K562 (cell line): ENCODE results near the gene BCAS1. TPM values are rescaled to one million over a fixed set of nuclear protein-coding genes. Genes with fewer than 3 reads are reported as not detected.

Experiments used
- CBFB ChIP-seq: sonication (generic); formaldehyde crosslinking; IDR thresholded peaks from 2 replicates; pipeline ENCODE4 v1.4.0; 2020; ENCODE audit warnings: mild to moderate bottlenecking, missing genetic modification reagents
- DMBX1 ChIP-seq: fragments of 250-450 bp; sonication (Bioruptor Pico); IDR thresholded peaks from 2 replicates; pipeline ENCODE4 v1.8.0; 2022; ENCODE audit warnings: inconsistent platforms, mild to moderate bottlenecking, moderate library complexity, borderline replicate concordance
- HDAC2 ChIP-seq: fragments of 450-650 bp; IDR thresholded peaks from 2 replicates; pipeline ENCODE4 v1.6.1; 2016; ENCODE audit warnings: mild to moderate bottlenecking
- HINFP ChIP-seq: fragments of 450-650 bp; conservative IDR thresholded peaks from 2 replicates; pipeline ENCODE4 v1.6.1; 2016; ENCODE audit warnings: missing genetic modification characterization, low read depth, mild to moderate bottlenecking, control low read depth, missing compliant biosample characterization
- IFI16 ChIP-seq: fragments of 250-450 bp; sonication (Bioruptor Pico); IDR thresholded peaks from 2 replicates; pipeline ENCODE4 v2.1.2; 2022; ENCODE audit warnings: mild to moderate bottlenecking, inconsistent platforms
- JUND ChIP-seq, 2 experiments: IDR thresholded peaks; 2 replicates in 1 of 2; 3 replicates in 1 of 2; pipeline ENCODE4 v1.6.1; 2011; ENCODE audit warnings: borderline replicate concordance in 2 of 2, low read depth in 2 of 2, low read length in 2 of 2, improper control_type of control experiment in 1 of 2, missing biosample characterization in 1 of 2, missing genetic modification characterization in 1 of 2, missing genetic modification reagents in 1 of 2
- MIER1 ChIP-seq: fragments of 450-650 bp; IDR thresholded peaks from 2 replicates; pipeline ENCODE4 v1.6.1; 2016; ENCODE audit warnings: antibody characterized with exemption, mild to moderate bottlenecking, low read depth
- MXD1 ChIP-seq: fragments of 250-450 bp; sonication (Bioruptor Pico); IDR thresholded peaks from 2 replicates; pipeline ENCODE4 v1.8.0; 2021; ENCODE audit warnings: borderline replicate concordance, mild to moderate bottlenecking, moderate library complexity; ENCODE audit not compliant: poor library complexity, severe bottlenecking
- POLR2H ChIP-seq: IDR thresholded peaks from 2 replicates; pipeline ENCODE4 v1.6.1; 2016; ENCODE audit warnings: missing genetic modification characterization, low read depth, mild to moderate bottlenecking, control low read depth, missing compliant biosample characterization, moderate library complexity
- POU5F1 ChIP-seq: fragments of 150-350 bp; IDR thresholded peaks from 2 replicates; pipeline ENCODE4 v1.6.1; 2014; ENCODE audit warnings: borderline replicate concordance, low read length, low read depth, mild to moderate bottlenecking; ENCODE audit not compliant: partially characterized antibody
- ZBTB8A ChIP-seq: fragments of 450-650 bp; IDR thresholded peaks from 2 replicates; pipeline ENCODE4 v1.6.1; 2018; ENCODE audit warnings: mild to moderate bottlenecking, moderate library complexity; ENCODE audit not compliant: partially characterized antibody
- ZNF280B ChIP-seq: fragments of 250-450 bp; sonication (Bioruptor Pico); IDR thresholded peaks from 2 replicates; pipeline ENCODE4 v1.5.1; 2021; ENCODE audit warnings: mild to moderate bottlenecking
- ZNF3 ChIP-seq: fragments of 250-450 bp; sonication (Bioruptor Pico); IDR thresholded peaks from 2 replicates; pipeline ENCODE4 v1.5.0; 2021; ENCODE audit warnings: mild to moderate bottlenecking, moderate library complexity
- ZNF57 ChIP-seq: fragments of 450-650 bp; formaldehyde crosslinking; IDR thresholded peaks from 2 replicates; pipeline ENCODE4 v1.4.0; 2020; ENCODE audit warnings: mild to moderate bottlenecking, moderate library complexity
- polyA plus RNA-seq, 8 experiments: library from polyadenylated mRNA; depleted of rRNA in 4 of 8; stranded (reverse) in 5 of 8; unstranded in 3 of 8; fragments of >200 nt; fragmentation: Nextera tagmentation in 2 of 8; fragmentation: Illumina TruSeq in 1 of 8; extraction: Ambion mirVana in 2 of 8; extraction: Trizol in 1 of 8; gene quantifications; 2 replicates each; pipeline versions ENCODE4 v1.2.1 to v1.2.3, GENCODE V29; 2011 to 2014; ENCODE audit warnings: inconsistent platforms in 1 of 8, missing spikeins in 1 of 8
- total RNA-seq, 7 experiments: library from RNA; depleted of rRNA in 6 of 7; stranded (reverse); fragments of >200 nt in 6 of 7; fragmentation: Illumina TruSeq in 2 of 7; extraction: Trizol in 2 of 7; gene quantifications; 2 replicates each; pipeline versions ENCODE4 v1.2.1 to v1.2.3, GENCODE V29; 2011 to 2021; ENCODE audit warnings: low replicate concordance in 1 of 7
- TF ChIP-seq, protein P1 (sequence below): sonication (generic); formaldehyde crosslinking; IDR thresholded peaks from 2 replicates; pipeline ENCODE4 v1.8.0; 2022; ENCODE audit warnings: mild to moderate bottlenecking, missing genetic modification reagents
- TF ChIP-seq, protein P2 (sequence below): fragments of 250-450 bp; sonication (Bioruptor Pico); IDR thresholded peaks from 2 replicates; pipeline ENCODE4 v1.4.0; 2020; ENCODE audit warnings: borderline replicate concordance

Gene BCAS1
- total and polyA plus RNA-seq, 9 of the 15 experiments (the other 6 are each of a cell fraction or from before 2014, with no cell fraction given), result 0.18 to 2.3 (median 0.93) TPM

DNA sequence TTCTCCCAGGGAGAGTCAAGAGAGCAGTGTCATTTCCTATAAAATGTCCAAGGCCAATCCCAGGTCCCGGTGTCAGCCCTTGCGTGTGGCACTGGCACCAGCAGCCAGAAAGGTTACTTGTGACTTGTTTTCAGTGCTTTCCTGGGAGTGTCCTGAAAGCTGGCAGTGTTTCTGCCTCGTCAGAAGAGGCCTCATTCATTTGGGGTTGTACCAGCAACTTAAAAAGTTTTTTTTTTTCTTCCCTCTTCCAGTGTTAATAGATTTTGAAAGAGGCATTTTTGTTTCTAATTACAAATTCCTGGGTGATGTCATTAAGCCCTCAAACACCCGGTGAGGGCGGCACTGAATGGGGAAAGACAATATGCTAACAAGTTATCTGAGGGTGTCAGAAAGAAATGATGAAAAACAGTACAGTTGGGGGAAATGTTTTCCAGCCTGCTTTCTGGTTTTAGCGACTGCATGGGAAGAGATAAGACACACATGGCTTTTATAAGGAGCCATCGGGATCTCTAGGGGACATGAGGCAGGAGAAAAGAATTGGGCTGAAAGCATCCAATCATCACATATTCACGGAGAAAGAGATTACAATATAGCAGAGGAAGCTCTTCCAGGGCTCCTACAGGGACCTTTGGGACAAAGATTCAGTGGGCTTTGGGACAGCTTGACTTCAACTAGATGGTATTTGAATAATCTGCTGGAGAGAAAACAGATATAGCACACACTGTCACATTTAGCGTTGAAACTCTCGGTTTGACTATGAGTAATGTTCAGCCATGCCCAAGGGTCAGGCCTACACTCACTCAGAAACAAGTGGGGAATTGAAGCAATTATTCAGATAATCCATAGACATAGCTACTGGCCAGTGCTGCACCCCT lies 153.0 kb downstream of the BCAS1 start (continued):
- no peak for TF ChIP-seq HINFP
- TF ChIP-seq, protein P1, sequence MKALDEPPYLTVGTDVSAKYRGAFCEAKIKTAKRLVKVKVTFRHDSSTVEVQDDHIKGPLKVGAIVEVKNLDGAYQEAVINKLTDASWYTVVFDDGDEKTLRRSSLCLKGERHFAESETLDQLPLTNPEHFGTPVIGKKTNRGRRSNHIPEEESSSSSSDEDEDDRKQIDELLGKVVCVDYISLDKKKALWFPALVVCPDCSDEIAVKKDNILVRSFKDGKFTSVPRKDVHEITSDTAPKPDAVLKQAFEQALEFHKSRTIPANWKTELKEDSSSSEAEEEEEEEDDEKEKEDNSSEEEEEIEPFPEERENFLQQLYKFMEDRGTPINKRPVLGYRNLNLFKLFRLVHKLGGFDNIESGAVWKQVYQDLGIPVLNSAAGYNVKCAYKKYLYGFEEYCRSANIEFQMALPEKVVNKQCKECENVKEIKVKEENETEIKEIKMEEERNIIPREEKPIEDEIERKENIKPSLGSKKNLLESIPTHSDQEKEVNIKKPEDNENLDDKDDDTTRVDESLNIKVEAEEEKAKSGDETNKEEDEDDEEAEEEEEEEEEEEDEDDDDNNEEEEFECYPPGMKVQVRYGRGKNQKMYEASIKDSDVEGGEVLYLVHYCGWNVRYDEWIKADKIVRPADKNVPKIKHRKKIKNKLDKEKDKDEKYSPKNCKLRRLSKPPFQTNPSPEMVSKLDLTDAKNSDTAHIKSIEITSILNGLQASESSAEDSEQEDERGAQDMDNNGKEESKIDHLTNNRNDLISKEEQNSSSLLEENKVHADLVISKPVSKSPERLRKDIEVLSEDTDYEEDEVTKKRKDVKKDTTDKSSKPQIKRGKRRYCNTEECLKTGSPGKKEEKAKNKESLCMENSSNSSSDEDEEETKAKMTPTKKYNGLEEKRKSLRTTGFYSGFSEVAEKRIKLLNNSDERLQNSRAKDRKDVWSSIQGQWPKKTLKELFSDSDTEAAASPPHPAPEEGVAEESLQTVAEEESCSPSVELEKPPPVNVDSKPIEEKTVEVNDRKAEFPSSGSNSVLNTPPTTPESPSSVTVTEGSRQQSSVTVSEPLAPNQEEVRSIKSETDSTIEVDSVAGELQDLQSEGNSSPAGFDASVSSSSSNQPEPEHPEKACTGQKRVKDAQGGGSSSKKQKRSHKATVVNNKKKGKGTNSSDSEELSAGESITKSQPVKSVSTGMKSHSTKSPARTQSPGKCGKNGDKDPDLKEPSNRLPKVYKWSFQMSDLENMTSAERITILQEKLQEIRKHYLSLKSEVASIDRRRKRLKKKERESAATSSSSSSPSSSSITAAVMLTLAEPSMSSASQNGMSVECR (CRISPR knock-in tag), result no peak
- no peak for TF ChIP-seq POU5F1
- TF ChIP-seq IFI16 (CRISPR knock-in tag), result no peak
- no peak for TF ChIP-seq MXD1 (CRISPR knock-in tag)
- TF ChIP-seq, protein P2, sequence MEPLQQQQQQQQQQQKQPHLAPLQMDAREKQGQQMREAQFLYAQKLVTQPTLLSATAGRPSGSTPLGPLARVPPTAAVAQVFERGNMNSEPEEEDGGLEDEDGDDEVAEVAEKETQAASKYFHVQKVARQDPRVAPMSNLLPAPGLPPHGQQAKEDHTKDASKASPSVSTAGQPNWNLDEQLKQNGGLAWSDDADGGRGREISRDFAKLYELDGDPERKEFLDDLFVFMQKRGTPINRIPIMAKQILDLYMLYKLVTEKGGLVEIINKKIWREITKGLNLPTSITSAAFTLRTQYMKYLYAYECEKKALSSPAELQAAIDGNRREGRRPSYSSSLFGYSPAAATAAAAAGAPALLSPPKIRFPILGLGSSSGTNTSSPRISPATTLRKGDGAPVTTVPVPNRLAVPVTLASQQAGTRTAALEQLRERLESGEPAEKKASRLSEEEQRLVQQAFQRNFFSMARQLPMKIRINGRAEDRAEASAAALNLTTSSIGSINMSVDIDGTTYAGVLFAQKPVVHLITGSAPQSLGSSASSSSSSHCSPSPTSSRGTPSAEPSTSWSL (CRISPR knock-in tag), result no peak
- no peak for TF ChIP-seq ZNF57 (CRISPR knock-in tag)
- peak; percentile 81 for TF ChIP-seq JUND (IDR thresholded peaks at IDR 0.05; ENCODE audit: borderline replicate concordance, low read depth, low read length)
- TF ChIP-seq JUND (tag; IDR thresholded peaks at IDR 0.05; ENCODE audit: borderline replicate concordance, low read depth, low read length), result peak; percentile 68; the same call in 2 of the 3 replicates
- TF ChIP-seq DMBX1 (CRISPR knock-in tag), result peak; percentile 65
- TF ChIP-seq ZBTB8A, result no peak
- TF ChIP-seq CBFB (CRISPR knock-in tag), result no peak
- no peak for TF ChIP-seq ZNF280B (CRISPR knock-in tag)
- peak; percentile 73; the same call in 1 of the 2 replicates for TF ChIP-seq HDAC2
- TF ChIP-seq MIER1, result no peak
- TF ChIP-seq ZNF3 (CRISPR knock-in tag), result no peak
- peak; percentile 71 for TF ChIP-seq POLR2H (tag)
